ENCODE data around the gene AKAP7.

Gene AKAP7

DNA sequence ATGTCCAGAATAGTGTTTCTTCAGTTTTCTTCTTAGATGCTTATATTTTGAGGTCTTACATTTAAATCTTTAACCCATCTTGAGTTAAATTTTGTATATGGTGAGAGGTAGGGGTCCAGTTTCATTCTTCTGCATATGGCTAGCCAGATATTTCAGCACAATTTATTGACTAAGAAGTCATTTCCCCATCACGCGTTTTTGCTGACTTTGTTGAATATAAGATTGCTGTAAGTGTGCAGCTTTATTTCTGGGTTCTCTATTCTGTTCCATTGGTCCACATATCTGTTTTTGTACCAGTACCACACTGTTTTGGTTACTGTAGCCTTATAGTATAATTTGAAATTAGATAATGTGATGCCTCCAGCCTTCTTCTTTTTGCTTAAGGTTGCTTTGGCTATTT is 179.6 kb downstream of the AKAP7 start:
- Histone ChIP-seq H3K4me1 (ENCODE audit: insufficient read depth, low read length) (no peaks in the 10 kb centered on the region), H3K27me3 (ENCODE audit: insufficient read depth, low read length, poor library complexity) (no peaks in the 10 kb centered on the region), H3K9me3 (ENCODE audit: insufficient read depth, low read length, severe bottlenecking) (peaks cover 7% of the 10 kb centered on the region), H3K4me3 (ENCODE audit: low read depth in 1 of 2, low read length in 2 of 2) (no peak overlapping the region), H3K27ac (ENCODE audit: low read length) (no peak overlapping the region), H3K4me2 (ENCODE audit: insufficient read depth, low read length) (no peak overlapping the region), H4K20me1 (ENCODE audit: insufficient read depth, low read length) (no peaks in the 10 kb centered on the region), H2AFZ (ENCODE audit: low read depth, low read length) (no peak overlapping the region), H3K79me2 (ENCODE audit: insufficient read depth, low read length) (no peaks in the 10 kb centered on the region), H3K9ac (ENCODE audit: low read depth, low read length) (no peak overlapping the region), H3K36me3 (ENCODE audit: insufficient read depth, low read length) (no peaks in the 10 kb centered on the region)
- DNase-seq, result no peak
- TF ChIP-seq EZH2 (IDR thresholded peaks at IDR 0.05; ENCODE audit: borderline replicate concordance, low read depth, low read length, severe bottlenecking), result no peak
- TF ChIP-seq, protein P1, sequence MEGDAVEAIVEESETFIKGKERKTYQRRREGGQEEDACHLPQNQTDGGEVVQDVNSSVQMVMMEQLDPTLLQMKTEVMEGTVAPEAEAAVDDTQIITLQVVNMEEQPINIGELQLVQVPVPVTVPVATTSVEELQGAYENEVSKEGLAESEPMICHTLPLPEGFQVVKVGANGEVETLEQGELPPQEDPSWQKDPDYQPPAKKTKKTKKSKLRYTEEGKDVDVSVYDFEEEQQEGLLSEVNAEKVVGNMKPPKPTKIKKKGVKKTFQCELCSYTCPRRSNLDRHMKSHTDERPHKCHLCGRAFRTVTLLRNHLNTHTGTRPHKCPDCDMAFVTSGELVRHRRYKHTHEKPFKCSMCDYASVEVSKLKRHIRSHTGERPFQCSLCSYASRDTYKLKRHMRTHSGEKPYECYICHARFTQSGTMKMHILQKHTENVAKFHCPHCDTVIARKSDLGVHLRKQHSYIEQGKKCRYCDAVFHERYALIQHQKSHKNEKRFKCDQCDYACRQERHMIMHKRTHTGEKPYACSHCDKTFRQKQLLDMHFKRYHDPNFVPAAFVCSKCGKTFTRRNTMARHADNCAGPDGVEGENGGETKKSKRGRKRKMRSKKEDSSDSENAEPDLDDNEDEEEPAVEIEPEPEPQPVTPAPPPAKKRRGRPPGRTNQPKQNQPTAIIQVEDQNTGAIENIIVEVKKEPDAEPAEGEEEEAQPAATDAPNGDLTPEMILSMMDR (IDR thresholded peaks at IDR 0.05; ENCODE audit: borderline replicate concordance, extremely low read depth, low read length, poor library complexity, severe bottlenecking), result no peak
- no peak for ATAC-seq (ENCODE audit: insufficient read depth, low read depth)

DNA sequence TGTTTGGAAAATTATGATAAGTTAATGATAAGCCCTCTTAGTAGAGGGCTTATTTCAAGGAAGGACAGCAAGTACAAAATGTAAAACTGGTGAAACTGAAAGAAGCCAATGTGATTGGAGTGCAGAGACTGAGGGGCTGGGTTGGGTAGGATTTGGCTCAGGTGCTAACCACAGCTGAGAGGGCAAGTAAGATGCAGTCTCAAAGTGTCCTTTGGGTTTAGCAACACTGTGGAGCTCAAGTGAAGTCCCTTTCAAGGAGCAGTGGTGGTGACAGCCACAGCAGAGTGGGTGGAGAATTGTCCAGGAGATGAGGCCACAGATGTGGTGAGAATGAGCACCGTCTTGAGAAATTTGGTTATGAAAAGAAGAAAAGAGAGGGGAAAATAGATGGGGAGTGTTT is 181.4 kb downstream of the AKAP7 start:
- no peak overlapping the region for H3K4me2 ChIP-seq (ENCODE audit: insufficient read depth, low read length)
- H3K9ac ChIP-seq (ENCODE audit: low read depth, low read length), result no peak overlapping the region
- no peaks in the 10 kb centered on the region for H3K27me3 ChIP-seq (ENCODE audit: insufficient read depth, low read length, poor library complexity)
- H3K9me3 ChIP-seq (ENCODE audit: insufficient read depth, low read length, severe bottlenecking), result peaks cover 7% of the 10 kb centered on the region
- TF ChIP-seq, protein P1 (IDR thresholded peaks at IDR 0.05; ENCODE audit: borderline replicate concordance, extremely low read depth, low read length, poor library complexity, severe bottlenecking), result no peak
- TF ChIP-seq EZH2 (IDR thresholded peaks at IDR 0.05; ENCODE audit: borderline replicate concordance, low read depth, low read length, severe bottlenecking), result no peak
- no peaks in the 10 kb centered on the region for H4K20me1 ChIP-seq (ENCODE audit: insufficient read depth, low read length)
- H2AFZ ChIP-seq (ENCODE audit: low read depth, low read length), result no peak overlapping the region
- no peaks in the 10 kb centered on the region for H3K4me1 ChIP-seq (ENCODE audit: insufficient read depth, low read length)
- no peaks in the 10 kb centered on the region for H3K36me3 ChIP-seq (ENCODE audit: insufficient read depth, low read length)
- DNase-seq (no peak), ATAC-seq (ENCODE audit: insufficient read depth, low read depth) (no peak)
- H3K4me3 ChIP-seq (ENCODE audit: low read depth in 1 of 2, low read length in 2 of 2), result no peak overlapping the region
- H3K79me2 ChIP-seq (ENCODE audit: insufficient read depth, low read length), result no peaks in the 10 kb centered on the region
- H3K27ac ChIP-seq (ENCODE audit: low read length), result no peak overlapping the region

- no peak overlapping the region for H3K9ac ChIP-seq (ENCODE audit: low read depth, low read length)
- H3K4me3 ChIP-seq (ENCODE audit: low read depth in 1 of 2, low read length in 2 of 2), result no peak overlapping the region
- TF ChIP-seq, protein P1 (IDR thresholded peaks at IDR 0.05; ENCODE audit: borderline replicate concordance, extremely low read depth, low read length, poor library complexity, severe bottlenecking), result no peak
- no peak for TF ChIP-seq EZH2 (IDR thresholded peaks at IDR 0.05; ENCODE audit: borderline replicate concordance, low read depth, low read length, severe bottlenecking)
Measured at GRCh38 chr6:131317516-131317915, 182.2 kb downstream of the AKAP7 start.

GRCh38 chr6:131321589-131321988 is 186.3 kb downstream of the AKAP7 start:
- Histone ChIP-seq H4K20me1 (ENCODE audit: insufficient read depth, low read length) (no peaks in the 10 kb centered on the region), H3K27me3 (ENCODE audit: insufficient read depth, low read length, poor library complexity) (no peaks in the 10 kb centered on the region), H3K4me1 (ENCODE audit: insufficient read depth, low read length) (no peaks in the 10 kb centered on the region), H3K4me3 (ENCODE audit: low read depth in 1 of 2, low read length in 2 of 2) (no peak overlapping the region), H3K27ac (ENCODE audit: low read length) (no peak overlapping the region), H3K9me3 (ENCODE audit: insufficient read depth, low read length, severe bottlenecking) (no peaks in the 10 kb centered on the region), H3K9ac (ENCODE audit: low read depth, low read length) (no peak overlapping the region), H2AFZ (ENCODE audit: low read depth, low read length) (no peak overlapping the region), H3K4me2 (ENCODE audit: insufficient read depth, low read length) (no peak overlapping the region), H3K79me2 (ENCODE audit: insufficient read depth, low read length) (no peaks in the 10 kb centered on the region), H3K36me3 (ENCODE audit: insufficient read depth, low read length) (no peaks in the 10 kb centered on the region)
- ATAC-seq (ENCODE audit: insufficient read depth, low read depth) (no peak), DNase-seq (no peak)
- no peak for TF ChIP-seq EZH2 (IDR thresholded peaks at IDR 0.05; ENCODE audit: borderline replicate concordance, low read depth, low read length, severe bottlenecking)
- TF ChIP-seq, protein P1 (IDR thresholded peaks at IDR 0.05; ENCODE audit: borderline replicate concordance, extremely low read depth, low read length, poor library complexity, severe bottlenecking), result no peak

More at GRCh38 chr6:131317516-131317915, 182.2 kb downstream of the AKAP7 start:
- DNase-seq (no peak), ATAC-seq (ENCODE audit: insufficient read depth, low read depth) (no peak)
- Histone ChIP-seq H3K4me1 (ENCODE audit: insufficient read depth, low read length) (no peaks in the 10 kb centered on the region), H3K9me3 (ENCODE audit: insufficient read depth, low read length, severe bottlenecking) (peaks cover 7% of the 10 kb centered on the region), H3K4me2 (ENCODE audit: insufficient read depth, low read length) (no peak overlapping the region), H4K20me1 (ENCODE audit: insufficient read depth, low read length) (no peaks in the 10 kb centered on the region), H3K36me3 (ENCODE audit: insufficient read depth, low read length) (no peaks in the 10 kb centered on the region), H3K27me3 (ENCODE audit: insufficient read depth, low read length, poor library complexity) (no peaks in the 10 kb centered on the region), H3K79me2 (ENCODE audit: insufficient read depth, low read length) (no peaks in the 10 kb centered on the region), H2AFZ (ENCODE audit: low read depth, low read length) (no peak overlapping the region), H3K27ac (ENCODE audit: low read length) (no peak overlapping the region)
